ENCODE measurements around the gene ZC3H12D.

Gene ZC3H12D

DNA sequence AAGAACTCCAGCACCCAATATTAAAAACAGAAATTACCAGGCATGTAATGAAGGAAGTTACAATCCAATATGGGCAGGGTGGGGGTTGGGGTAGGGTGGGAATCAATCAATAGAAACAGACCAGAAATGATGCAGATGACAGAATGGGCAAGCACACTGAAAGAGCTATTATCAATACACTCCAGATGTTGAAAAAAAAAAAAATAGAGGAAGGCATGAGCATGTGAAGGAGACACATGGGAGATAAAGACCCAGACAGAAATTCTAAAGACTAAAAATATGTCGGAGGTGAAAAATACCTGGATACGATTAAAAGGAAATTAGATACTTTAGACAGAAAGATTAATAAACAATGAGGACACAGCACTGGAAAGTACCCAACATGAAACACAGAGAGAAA is 19.1 kb upstream of the ZC3H12D start:
- POLR2A ChIA-PET: no interaction called here
- CTCF ChIA-PET: interaction anchor here (1.1 to 5.2 kb wide), 7 partner anchors 11 to 476 kb away, joined by 3 to 55 read pairs (median 4); no protein-coding TSS in a partner anchor
- TF ChIP-seq, protein P1, sequence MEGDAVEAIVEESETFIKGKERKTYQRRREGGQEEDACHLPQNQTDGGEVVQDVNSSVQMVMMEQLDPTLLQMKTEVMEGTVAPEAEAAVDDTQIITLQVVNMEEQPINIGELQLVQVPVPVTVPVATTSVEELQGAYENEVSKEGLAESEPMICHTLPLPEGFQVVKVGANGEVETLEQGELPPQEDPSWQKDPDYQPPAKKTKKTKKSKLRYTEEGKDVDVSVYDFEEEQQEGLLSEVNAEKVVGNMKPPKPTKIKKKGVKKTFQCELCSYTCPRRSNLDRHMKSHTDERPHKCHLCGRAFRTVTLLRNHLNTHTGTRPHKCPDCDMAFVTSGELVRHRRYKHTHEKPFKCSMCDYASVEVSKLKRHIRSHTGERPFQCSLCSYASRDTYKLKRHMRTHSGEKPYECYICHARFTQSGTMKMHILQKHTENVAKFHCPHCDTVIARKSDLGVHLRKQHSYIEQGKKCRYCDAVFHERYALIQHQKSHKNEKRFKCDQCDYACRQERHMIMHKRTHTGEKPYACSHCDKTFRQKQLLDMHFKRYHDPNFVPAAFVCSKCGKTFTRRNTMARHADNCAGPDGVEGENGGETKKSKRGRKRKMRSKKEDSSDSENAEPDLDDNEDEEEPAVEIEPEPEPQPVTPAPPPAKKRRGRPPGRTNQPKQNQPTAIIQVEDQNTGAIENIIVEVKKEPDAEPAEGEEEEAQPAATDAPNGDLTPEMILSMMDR (IDR thresholded peaks at IDR 0.05; ENCODE audit: control extremely low read depth, extremely low read depth, low read depth, missing control alignments): no peak
- DNase-seq (ENCODE audit: extremely low spot score): no peak

DNA sequence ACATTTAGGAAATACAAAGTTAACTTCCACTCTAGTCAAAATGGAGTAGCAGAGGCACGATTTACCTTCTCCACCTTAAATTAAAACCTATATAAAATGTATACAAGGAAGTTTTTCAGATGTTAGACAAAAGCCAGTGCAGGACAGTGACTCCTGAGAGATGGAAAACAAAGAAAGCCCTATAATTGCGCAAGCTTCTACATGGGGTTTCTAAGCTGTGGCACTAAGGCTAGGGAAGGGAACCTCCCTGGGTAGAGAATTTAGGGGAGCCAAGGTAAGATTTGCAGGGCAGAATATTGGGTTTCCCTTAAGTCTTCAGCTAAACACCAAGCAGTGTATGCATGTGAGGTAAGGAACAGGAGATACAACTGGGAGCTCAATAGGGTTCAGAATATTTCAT is 18.5 kb upstream of the ZC3H12D start:
- CTCF ChIA-PET: interaction anchor here (0.8 to 5.2 kb wide), 7 partner anchors 12 to 475 kb away, joined by 3 to 55 read pairs (median 4); no protein-coding TSS in a partner anchor
- TF ChIP-seq, protein P1 (IDR thresholded peaks at IDR 0.05; ENCODE audit: control extremely low read depth, extremely low read depth, low read depth, missing control alignments): no peak
- no peak for DNase-seq (ENCODE audit: extremely low spot score)
- POLR2A ChIA-PET: no interaction called here

DNA sequence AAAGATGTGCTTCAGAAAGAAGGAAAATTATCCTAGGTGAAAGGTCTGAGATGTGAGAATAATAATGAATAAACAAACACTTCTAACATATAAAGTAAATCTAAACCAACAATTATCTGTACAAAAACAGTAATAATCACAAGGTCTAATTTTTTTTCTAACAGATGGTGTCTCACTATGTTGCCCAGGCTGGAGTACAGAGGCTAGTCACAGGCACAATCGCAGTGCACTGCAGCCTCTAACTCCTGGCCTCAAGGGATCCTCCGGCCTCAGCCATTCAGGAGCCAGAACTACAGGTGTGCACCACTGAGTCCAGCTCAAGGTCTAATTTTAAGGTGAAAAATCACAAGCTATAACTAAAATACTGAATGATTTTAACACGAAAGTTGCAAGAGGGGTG is 17.0 kb upstream of the ZC3H12D start:
- ChIA-PET CTCF (interaction anchor here (5.2 kb wide), 1 partner anchor 13 kb away, joined by 55 read pairs; no protein-coding TSS in a partner anchor), POLR2A (no interaction called here)
- DNase-seq (ENCODE audit: extremely low spot score): no peak
- TF ChIP-seq, protein P1 (IDR thresholded peaks at IDR 0.05; ENCODE audit: control extremely low read depth, extremely low read depth, low read depth, missing control alignments): no peak

DNA sequence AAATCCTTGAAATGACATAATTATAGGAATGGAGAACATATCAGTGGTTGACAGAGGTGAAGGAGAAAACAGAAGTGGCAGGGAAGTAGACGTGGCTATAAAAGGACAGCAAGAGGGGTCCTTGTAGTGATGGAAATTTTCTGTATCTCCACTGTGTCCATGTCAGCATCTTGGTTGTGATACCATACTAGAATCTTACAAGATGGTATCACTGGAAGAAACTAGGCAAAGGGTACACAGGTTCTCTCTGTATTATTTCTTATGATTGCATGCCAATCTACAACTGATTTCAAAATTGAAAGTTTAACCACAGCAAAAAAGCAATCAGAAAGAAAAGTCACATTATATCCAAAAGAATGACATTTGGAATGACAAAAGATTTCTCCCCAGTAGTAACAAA is 16.4 kb upstream of the ZC3H12D start:
- DNase-seq (ENCODE audit: extremely low spot score): no peak
- POLR2A ChIA-PET: interaction anchor here (0.7 kb wide), 1 partner anchor 69 kb away, joined by 3 read pairs; no protein-coding TSS in a partner anchor
- CTCF ChIA-PET: no interaction called here
- TF ChIP-seq, protein P1 (IDR thresholded peaks at IDR 0.05; ENCODE audit: control extremely low read depth, extremely low read depth, low read depth, missing control alignments): no peak

DNA sequence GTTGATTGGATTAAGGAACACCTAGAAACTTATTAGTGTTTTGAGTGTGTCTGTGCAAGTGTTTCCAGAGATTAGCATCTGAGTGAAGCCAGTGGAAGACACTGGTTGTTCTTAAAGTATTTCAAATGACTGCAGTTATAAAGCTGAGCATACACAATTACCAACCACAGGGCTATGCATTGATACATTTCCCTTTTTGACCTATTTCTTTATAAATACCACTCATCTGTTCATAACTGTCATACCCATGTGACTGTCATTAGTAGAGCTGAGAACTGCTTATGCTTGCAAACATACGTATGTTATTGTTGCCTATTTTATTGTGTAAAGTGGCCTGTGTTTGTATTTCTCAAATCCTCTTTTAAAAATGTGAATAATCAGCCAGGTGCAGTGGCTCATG is 15.3 kb upstream of the ZC3H12D start:
- DNase-seq (ENCODE audit: extremely low spot score): no peak
- ChIA-PET CTCF (interaction anchor here (1.1 to 1.3 kb wide), 2 partner anchors 10 to 16 kb away, joined by 3 read pairs; no protein-coding TSS in a partner anchor), POLR2A (no interaction called here)
- TF ChIP-seq, protein P1 (IDR thresholded peaks at IDR 0.05; ENCODE audit: control extremely low read depth, extremely low read depth, low read depth, missing control alignments): no peak

DNA sequence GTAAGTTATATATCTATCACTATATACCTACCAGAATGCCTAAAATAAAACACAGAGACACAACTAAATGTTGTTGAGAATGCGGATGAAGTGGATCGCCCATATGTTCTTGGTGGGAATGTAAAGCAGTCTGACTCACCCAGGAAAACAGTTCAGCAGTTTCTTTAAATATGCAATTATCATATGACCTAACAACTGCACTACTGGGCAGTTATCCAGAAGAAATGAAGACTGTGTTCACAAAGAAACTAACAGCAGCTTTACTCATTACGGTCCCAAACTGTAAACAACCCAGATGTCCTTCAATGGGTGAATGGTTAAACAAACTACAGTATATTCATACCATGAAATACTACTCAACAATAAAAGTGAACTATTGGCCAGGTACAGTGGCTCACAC is 14.3 kb upstream of the ZC3H12D start:
- DNase-seq (ENCODE audit: extremely low spot score): no peak
- ChIA-PET POLR2A (no interaction called here), CTCF (interaction anchor here (1.1 to 1.3 kb wide), 2 partner anchors 11 to 15 kb away, joined by 3 read pairs; no protein-coding TSS in a partner anchor)
- TF ChIP-seq, protein P1 (IDR thresholded peaks at IDR 0.05; ENCODE audit: control extremely low read depth, extremely low read depth, low read depth, missing control alignments): no peak
